NCI-H1694 treated with DMSO at 0.1 percent for 48 hours (cell line): ENCODE data around the gene CHRDL2.
"Not testable (repeated sequence)": the region's sequence is repeated elsewhere in the genome, so short reads cannot be mapped to it uniquely, and the experiment has no call there.

Source experiments
- DNase-seq: peaks from one replicate; lab custom pipeline; 2025; lab: John Stamatoyannopoulos, UW

The CHRDL2 gene, protein sequence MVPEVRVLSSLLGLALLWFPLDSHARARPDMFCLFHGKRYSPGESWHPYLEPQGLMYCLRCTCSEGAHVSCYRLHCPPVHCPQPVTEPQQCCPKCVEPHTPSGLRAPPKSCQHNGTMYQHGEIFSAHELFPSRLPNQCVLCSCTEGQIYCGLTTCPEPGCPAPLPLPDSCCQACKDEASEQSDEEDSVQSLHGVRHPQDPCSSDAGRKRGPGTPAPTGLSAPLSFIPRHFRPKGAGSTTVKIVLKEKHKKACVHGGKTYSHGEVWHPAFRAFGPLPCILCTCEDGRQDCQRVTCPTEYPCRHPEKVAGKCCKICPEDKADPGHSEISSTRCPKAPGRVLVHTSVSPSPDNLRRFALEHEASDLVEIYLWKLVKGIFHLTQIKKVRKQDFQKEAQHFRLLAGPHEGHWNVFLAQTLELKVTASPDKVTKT

DNA sequence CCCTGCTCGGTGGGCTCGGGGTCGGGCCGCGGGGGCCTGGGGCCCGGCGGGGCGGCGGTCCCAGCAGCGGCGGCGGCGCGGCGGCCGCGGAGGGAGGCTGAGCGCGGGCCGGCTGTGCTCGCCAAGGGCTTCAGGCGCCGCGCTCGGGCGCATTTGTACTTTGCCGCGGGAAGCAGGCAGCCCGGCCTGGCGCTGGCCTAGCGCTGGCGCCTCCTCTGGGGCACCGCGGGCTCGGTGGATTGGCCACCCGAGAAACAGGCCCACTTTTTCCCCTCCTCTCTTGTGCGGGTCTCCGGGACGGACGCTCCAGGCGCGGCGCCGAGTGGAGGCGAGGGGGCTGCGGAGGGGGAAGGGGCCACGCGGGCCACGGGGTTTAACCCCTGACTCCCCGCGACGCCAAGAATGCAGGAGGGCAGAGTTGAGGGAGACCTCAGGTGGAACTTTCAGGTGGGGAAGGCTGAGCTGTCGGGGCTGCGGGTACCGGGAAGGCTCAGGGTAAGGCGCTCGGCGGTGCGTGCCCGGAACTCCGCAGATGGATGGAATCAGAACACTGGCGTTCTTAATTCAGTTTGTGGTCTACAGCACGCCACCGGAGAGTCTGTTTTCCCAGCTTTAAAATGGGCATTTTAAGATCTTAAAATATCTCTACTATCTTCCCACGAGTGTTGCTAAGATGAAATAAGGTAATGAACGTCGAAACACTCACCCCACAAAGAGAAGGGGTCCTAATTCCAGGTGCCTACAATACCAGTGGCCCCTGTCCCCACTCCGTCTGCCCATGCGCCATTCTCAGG is at the start of gene CHRDL2:
Gene CHRDL2 (minus strand): TSS at position 126 of the 794 bp plus-strand sequence. CDS start 538 bp downstream, outside the sequence.
- no peak for DNase-seq

DNA sequence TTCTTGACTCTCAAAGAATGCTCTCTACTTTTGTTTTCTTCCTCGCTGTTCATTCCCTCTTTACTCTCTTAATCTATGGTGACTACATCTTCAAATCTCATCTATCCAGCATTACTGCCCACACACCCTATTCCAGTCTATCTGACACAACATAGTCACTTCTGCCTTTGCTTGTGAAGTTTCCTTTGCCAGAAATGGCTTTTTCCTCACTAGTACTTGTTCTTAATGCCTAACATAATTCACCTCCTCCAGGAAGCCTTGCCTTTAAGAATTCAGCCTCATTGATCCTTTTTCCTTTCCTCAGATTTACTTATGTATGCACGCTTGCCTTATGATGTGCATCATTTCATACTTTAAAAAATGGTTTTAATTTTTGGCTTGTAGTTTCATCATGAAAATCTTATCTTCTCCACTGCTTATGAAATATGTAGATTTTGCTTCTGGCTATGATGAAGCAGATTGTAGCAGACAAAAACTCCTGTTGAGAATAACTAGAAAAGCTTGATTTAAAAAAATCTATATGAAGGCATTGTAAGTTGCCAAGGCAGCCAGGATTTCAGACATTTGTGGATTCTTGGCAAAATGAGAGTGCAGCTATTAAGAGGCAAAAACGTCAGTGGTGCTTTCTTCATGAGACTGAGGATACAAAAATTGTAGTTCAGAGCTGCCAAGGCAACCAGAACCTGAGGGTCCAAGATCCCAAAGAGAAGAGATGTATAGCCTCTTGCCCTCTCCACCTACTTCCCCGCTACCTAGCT is 49.2 kb upstream of the CHRDL2 start:
- DNase-seq, result no peak

DNA sequence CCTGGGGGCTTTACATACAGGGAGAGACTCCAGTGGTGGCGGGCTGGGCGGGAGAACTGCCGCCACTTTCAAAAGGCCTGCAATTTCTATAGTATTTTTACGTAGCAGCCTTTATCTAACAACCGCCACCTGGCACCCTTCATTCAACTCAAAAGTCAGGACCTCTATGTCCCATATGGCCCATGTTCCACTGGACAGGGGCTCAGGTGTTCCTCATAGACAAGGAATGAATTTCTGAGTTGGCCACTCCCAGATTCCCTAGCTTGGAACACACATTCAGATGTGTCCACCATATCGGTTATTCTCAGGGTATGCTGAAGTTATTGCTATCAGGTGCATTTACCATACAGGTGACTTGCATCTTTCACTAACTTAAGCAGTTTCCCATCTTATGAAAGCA is 47.4 kb upstream of the CHRDL2 start:
- no peak for DNase-seq

DNA sequence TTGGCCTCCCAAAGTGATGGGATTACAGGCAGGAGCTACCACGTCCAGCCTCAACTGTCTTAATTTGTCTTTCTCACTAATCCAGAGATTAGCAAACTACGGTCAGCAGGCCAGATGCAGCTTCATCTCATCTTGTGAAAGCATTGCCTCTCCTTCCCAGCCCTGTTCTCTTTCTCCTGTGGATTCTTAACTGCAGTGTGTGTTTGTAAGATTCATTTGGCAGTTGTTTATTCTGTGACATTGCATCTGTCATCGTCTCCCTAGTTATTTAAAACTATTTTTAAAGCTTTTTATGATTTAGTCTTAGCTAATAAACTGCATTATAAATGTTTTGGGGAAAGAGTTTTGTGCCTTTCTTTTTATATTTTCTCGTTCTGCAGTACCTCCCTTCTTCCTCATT is 46.7 kb upstream of the CHRDL2 start:
- DNase-seq, result no peak

DNA sequence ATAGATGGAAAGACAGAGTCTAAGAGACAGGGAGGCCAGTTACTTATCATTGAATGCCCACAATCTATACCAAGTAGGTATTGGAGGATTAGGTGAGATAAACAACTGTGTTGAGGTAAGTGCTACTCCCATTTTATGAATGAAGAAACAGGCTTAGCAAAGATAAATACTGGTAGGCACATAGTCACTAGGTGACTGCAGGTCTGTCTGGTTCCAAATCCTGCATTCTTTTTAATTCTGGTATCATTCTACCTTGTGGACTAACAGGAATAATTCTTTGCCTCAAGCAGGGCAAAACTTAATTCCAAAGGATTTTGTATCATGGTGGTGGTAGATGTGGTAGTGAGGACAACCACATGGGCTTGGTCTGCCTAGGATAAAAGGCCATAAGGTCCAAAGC is 45.8 kb upstream of the CHRDL2 start:
- DNase-seq, result no peak

DNA sequence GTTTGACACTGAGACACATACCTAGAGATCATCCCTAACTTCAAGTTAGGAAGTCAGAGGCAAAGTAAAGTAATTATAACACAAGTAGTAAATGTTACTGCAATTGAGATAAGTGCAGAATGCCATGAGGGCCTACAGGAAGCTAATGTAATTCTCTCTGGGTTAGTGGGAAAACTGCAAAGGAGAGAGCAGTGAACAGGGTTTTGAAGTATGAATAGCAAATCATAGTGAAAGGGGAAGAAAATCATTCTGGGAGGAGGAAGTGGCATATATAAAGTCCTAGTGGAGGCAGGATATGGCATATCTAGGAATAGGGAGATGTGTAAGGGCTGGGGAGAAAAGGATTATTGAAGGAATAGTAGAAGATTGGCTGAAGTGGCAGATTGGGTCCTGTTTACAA is 45.3 kb upstream of the CHRDL2 start:
- DNase-seq, result no peak

DNA sequence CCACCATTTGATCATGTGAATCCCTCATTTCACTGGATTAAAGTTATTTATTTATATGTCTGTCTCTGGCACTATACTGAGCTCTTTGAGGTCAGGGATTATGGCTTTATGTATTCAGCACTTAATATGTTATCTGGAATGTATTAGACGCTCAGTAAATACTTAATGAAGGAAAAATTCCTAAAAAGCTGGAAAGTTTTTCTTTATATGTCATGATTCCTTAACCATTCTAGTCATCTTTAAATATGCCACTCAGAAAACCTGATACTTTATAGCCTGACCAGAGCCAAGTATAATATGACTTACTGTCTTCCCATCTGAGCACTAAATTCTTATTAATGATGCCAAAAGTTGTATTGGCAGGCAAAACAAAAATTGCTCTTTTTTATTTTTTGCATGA is 44.5 kb upstream of the CHRDL2 start:
- DNase-seq, result no peak

DNA sequence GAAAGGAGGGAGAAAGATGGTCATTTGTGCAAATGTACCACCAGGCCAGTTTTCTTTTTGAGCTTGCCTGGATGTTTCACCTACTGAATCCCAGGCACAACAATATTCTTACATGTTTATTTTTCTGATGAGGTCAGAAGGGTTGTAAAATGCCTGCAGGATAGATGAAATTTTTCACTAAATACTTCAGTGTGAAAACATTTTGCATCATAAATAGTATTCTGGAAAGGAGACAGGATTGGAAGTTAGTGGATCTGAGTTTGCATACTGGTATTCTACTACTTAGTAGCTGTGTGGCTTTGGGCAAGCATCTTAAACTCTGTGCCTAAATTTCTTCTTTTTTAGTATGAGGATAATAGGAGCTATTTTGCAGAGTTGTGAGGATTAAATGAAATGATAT is 42.2 kb upstream of the CHRDL2 start:
- no peak for DNase-seq

DNA sequence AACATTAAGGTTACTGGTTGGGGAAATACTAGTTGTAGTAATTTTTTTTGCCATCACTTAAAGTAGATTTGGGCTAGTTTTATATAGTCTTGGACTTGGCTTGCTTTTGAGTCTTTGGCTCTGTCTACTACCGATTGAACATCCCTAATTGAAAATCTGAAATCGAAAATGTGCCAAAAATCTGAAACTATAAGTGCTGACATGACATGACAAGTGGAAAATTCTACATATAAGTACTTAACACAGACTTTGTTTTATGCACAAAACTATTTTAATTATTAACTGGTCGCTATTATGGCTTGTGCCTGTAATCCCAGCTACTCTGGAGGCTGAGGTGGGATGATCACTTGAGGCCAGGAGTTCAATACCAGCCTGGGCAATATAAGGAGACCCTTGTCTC is 39.9 kb upstream of the CHRDL2 start:
- DNase-seq, result no peak

DNA sequence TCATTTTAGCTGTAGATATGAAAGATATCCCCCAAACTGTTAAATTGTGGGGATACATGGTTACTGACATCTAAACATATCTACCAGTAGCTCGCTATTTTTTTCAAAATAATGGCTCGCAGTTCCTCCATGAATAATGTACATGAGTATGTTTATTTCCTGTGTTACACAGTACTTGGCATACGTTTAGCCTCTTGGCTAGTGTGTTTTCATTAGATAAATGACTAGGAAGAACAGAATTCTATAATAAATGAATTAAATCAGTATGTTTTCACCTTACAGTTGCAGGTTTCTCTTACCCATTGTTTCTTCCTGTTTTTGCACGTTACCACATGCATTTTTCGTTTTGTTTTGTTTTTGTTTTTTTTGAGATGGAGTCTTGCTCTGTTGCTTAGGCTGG is 39.2 kb upstream of the CHRDL2 start:
- DNase-seq, result no peak

DNA sequence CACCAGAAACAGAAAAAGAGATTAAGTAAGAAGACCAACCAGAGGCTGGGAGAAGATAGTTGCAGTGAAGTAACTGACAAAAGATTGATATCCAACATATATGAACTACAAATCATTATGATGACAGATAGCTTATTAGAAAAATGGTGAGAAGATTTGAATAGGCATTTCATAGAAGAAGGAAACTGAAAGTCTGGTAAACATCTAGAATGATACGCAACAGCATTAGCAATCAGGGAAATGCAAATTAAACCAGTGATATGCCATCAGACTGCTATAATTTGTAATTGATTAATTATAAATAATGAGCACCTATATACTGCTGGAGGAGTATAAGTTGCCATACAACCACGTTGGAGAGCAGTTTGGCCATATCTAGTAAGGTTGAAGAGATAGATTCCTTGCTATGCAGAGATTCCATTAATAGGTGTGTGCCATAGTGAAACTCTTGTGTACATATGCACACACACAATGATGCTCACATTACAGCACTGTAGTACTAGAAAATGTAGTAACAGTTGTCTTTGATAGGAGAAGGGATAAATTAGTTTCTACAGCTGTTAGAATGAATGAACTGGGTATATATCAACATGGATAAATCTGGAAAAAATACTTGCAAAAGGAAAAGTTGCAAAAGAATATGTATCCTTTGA is 38.0 kb upstream of the CHRDL2 start:
- DNase-seq, result no peak

DNA sequence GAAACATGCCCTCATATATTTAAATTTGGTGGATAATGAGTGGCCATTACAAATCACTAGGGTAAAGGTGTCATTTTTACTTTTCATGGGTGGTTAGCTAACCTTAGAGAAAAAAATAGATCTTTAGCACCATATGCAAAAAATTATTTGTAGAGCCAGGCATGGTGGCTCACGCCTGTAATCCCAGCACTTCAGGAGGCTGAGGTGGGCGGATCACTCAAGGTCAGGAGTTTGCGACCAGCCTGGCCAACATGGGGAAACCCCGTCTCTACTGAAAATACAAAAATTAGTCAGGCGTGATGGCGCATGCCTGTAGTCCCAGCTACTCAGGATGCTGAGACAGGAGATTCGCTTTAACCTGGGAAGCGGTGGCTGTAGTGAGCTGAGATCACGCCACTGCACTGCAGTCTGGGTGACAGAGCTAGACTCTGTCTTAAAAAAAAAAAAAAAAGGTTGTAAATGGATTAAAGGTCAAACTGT is 37.0 kb upstream of the CHRDL2 start:
- not testable (repeated sequence) for DNase-seq

DNA sequence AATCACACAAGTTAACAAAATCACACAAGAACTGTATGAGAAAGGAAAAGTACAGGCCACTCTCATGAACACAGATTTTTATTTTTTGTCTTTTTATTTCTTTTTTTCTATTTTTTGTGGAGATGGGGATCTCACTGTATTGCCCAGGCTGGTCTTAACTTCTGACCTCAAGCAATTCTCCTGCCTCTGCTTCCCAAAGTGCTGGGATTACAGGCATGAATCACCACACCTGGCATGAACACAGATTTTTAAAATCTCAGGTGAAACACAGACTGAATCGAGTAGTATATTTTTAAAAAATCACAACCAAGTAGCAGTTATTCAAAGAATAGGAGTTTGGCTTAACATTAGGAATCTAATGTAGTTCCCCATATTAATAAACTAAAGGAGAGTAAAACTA is 35.7 kb upstream of the CHRDL2 start:
- no peak for DNase-seq

DNA sequence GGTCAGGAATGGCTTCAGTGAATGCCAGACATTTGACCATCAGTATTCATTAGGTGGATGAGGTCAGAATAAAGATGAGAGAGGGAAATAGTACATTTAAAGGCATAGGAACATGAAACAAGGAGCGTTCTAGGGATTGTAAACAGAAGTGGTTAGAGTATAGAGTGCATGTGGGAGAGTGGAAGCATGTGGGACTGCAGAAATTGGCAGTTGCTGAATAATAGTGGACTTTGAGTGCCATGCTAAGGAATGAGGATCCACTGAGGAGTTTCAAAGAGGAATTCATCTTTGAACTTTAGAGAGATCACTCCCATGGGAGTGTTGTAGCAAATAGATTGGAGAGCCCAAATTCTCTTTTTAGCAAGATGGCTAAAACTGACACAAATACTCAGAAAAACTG is 25.3 kb upstream of the CHRDL2 start:
- DNase-seq, result no peak

DNA sequence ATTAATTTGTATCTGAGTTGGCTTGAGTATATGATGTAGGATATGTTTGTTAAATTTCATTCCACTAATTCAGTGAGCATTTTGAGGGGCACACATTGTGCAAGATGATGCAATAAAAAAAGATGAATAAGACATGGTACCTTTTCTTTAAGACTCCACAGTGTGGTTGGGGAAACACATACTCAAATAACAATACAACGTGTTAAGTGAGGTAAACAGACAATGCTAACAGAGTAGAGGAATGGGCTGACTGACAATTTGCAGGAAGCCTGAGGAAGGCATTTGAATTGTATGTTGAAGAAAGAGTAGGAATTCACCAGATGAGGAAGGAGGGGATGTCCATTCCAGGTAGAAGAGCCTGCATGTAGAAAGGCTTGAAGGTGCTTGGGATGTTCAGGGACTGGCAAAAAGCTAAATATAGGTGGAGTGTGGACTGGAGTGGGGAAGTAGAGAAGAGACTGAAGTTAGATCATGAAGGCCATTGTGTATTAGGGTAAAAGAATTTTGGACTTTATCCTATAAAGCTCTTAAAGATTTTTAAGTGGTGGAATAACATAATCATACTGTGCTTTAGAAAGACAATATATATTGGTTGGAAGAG is 24.3 kb upstream of the CHRDL2 start:
- no peak for DNase-seq

DNA sequence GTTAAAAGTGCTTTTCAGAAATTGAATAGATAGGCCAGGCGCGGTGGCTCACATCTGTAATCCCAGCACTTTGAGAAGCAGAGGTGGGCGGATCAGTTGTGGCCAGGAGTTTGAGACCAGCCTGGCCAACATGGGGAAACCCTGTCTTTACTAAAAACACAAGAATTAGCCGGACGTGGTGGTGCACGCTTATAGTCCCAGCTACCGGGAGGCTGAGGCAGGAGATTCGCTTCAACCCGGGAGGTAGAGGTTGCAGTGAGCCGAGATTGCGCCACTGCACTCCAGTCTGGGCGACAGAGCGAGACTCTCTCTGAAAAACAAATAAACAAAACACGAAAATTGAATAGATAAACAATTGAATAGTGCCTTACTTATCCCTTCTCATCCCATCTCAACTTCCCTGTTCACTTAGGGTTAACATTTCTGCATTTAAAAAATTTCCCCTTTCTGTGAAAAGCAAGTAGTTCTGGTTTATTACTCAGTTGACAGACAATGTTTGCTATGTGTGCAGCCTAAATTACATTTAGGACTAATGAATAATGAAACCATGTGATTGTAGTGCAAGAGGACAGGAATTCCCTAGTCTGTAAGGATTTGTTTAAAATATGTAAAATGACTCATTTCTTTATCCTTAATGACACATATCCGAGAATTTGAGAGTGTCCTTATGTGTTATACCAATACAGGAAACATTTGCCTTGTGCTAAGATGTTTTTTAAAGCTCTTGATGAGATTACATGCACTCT is 23.5 kb upstream of the CHRDL2 start:
- DNase-seq, result no peak

DNA sequence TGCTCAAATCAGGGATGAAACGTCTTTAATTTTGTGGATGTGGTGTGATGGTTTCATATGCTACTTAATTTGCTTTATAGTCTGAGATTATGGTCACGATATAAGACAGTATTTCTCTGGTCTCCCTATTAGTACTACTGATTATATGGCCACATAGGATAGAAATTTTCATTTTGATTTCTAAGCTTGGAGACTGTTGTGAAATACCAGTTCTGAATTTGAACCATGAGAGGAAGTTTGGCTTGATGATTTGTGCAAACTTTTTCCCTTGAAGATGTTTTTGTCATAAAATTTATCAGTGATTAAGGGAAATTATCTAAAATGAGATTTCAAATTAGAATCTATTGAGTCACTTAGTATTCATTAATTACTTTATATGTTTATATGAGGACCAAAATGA is 20.1 kb upstream of the CHRDL2 start:
- DNase-seq, result no peak

DNA sequence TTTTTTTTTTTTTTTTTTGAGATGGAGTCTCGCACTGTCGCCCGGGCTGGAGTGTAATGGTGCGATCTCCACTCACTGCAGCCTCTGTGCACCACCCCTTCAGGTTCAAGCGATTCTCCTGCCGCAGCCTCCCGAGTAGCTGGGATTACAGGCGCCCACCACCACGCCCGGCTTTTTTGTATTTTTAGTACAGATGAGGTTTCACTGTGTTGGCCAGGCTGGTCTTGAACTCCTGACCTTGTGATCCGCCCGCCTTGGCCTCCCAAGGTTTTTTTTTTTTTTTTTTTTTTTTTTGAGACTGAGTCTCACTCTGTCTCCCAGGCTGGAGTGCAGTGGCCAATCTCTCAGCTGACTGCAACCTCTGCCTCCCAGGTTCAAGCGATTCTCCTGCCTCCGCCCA is 19.4 kb upstream of the CHRDL2 start:
- not testable (repeated sequence) for DNase-seq

DNA sequence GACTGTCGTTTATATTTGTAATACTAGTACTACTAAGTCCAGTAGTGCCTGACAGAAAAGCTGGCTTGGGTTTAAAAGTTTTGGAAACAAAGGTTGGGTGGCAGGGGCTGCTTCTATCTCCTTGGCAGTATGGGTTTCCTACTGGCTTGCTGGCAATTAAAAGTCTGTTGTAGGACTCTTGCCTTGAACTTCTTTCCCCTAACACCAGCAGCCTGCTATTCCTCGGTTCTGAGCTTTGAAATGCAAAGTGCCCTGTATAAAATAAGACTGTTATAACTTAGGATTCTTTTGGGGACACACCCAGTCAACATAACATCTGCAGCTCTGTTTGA is 18.7 kb upstream of the CHRDL2 start:
- DNase-seq, result no peak

DNA sequence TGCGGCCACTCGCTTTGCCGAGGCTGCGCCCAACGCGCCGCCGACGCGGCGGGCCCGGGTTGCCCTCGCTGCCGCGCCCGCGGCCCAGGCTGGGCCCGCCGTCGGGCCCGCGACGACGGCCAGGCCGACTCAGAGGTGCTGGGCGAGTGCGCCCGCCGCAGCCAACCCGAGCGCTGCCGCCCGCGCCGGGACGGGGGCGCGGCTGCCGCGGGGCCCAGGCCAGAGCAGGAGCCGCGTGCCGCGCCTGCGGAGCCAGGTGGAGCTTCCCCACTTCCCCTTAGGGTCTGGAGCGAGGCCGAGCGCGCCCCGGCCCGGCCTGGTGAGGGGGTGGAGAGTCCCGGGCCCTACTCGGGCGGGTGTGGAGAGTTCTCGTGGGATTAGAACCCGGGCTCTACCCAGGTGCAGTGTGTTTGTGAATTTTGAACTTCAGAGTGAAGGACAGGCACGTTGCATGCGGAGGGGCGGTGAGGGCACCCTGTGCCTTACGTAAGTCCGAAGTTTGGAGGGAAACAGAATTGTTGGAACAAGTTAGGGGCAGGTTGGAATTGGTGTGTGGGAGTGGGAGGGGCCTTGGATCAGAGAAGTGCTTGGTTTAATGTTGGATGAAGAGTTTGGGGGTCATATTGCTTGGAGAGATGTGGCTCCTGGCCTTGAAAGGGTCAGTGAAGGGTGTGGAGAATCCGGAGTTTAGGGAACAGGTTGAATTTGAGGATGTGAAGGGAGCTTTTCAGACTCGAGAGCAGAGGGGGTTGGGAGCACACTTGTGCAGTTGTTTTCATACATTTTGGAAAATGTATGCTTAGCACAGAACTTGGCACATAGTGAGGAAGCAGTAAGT is 18.1 kb upstream of the CHRDL2 start:
- no peak for DNase-seq
